A549 (cell line): Measurements from ENCODE around the gene NDUFS4. TPM values are rescaled to one million over a fixed set of nuclear protein-coding genes. Genes with fewer than 3 reads are reported as not detected.

Experiments
- ATAC-seq, 2 experiments: fragments of 200-7000 bp in 1 of 2; fragments of >200 bp in 1 of 2; cut with Nextera tagmentation in 1 of 2; cut with Tn5 transposase in 1 of 2; 3 replicates each; pipeline versions ENCODE4 v1.8.0 to v1.9.1; 2018 to 2020; ENCODE audit warnings: mild to moderate bottlenecking in 1 of 2, moderate library complexity in 1 of 2
- CTCF ChIA-PET: fragments of 300-600 bp; sonication (Branson Sonifier 250); formaldehyde crosslinking; extraction: SDS; loops from one replicate; lab custom pipeline; 2021; ENCODE audit warnings: antibody characterized with exemption, inconsistent platforms; lab: Yijun Ruan, JAX
- POLR2A ChIA-PET: fragments of 350-600 bp; formaldehyde crosslinking; extraction: SDS; loops from one replicate; lab custom pipeline; 2021; ENCODE audit warnings: antibody characterized with exemption, inconsistent platforms; lab: Yijun Ruan, JAX
- DNase-seq, 2 experiments: peaks; one replicate each; pipeline versions ENCODE4 v3.0.0 to v3.0.0-alpha.2; 2011 to 2016; ENCODE audit warnings: low read depth in 1 of 2, low spot score in 1 of 2
- FAIRE-seq: peaks from 2 replicates; lab custom pipeline; 2011; peaks lifted over from hg19 to GRCh38; lab: Jason Lieb, UNC
- H3K27ac ChIP-seq, 2 experiments: fragments of >200 bp; sonication (Bioruptor Twin); formaldehyde crosslinking; 3 replicates each; pipeline ENCODE4 v1.5.1; 2016 to 2017
- H3K4me1 ChIP-seq: fragments of >200 bp; sonication (Bioruptor Twin); formaldehyde crosslinking; 3 replicates; pipeline ENCODE4 v1.6.1; 2016
- H3K4me2 ChIP-seq: fragments of >200 bp; sonication (Bioruptor Twin); formaldehyde crosslinking; 3 replicates; pipeline ENCODE4 v1.6.1; 2016
- H3K4me3 ChIP-seq: fragments of >200 bp; sonication (Bioruptor Twin); formaldehyde crosslinking; 3 replicates; pipeline ENCODE4 v1.5.1; 2016
- H3K9me3 ChIP-seq: fragments of >200 bp; sonication (Bioruptor Twin); formaldehyde crosslinking; 3 replicates; pipeline ENCODE4 v1.6.1; 2016
- ATOH8 ChIP-seq: fragments of 250-450 bp; sonication (Bioruptor Pico); IDR thresholded peaks from 2 replicates; pipeline ENCODE4 v1.5.0; 2020; ENCODE audit warnings: low read depth, mild to moderate bottlenecking, moderate library complexity
- BHLHE40 ChIP-seq: IDR thresholded peaks from 2 replicates; pipeline ENCODE4 v1.6.1; 2012; ENCODE audit warnings: low read depth, low read length, inconsistent platforms
- CBX2 ChIP-seq: fragments of 200-600 bp; sonication (generic); IDR thresholded peaks from 2 replicates; pipeline ENCODE4 v1.6.1; 2016; ENCODE audit warnings: low read depth, mild to moderate bottlenecking, borderline replicate concordance
- CHD4 ChIP-seq: fragments of 200-600 bp; sonication (generic); IDR thresholded peaks from 2 replicates; pipeline ENCODE4 v1.6.1; 2016; ENCODE audit warnings: antibody characterized with exemption, mild to moderate bottlenecking, borderline replicate concordance
- CTCF ChIP-seq: fragments of >200 bp; sonication (Bioruptor Twin); formaldehyde crosslinking; IDR thresholded peaks from 3 replicates; pipeline ENCODE4 v1.5.1; 2016
- E2F6 ChIP-seq: IDR thresholded peaks from 2 replicates; pipeline ENCODE4 v1.6.1; 2012; ENCODE audit warnings: low read depth, borderline replicate concordance
- FOSB ChIP-seq: fragments of 250-450 bp; sonication (Bioruptor Pico); IDR thresholded peaks from 2 replicates; pipeline ENCODE4 v1.5.0; 2020; ENCODE audit warnings: mild to moderate bottlenecking, moderate library complexity
- FOSL2 ChIP-seq, 2 experiments: fragments of 450-650 bp in 1 of 2; fragments of >200 bp in 1 of 2; sonication (Bioruptor Twin) in 1 of 2; formaldehyde crosslinking; IDR thresholded peaks; 2 replicates each; pipeline versions ENCODE4 v1.5.0 to v1.6.1; 2016 to 2020; ENCODE audit warnings: mild to moderate bottlenecking in 1 of 2, moderate library complexity in 1 of 2
- FOXS1 ChIP-seq: fragments of 250-450 bp; sonication (Bioruptor Pico); IDR thresholded peaks from 2 replicates; pipeline ENCODE4 v1.5.0; 2020; ENCODE audit warnings: mild to moderate bottlenecking, moderate library complexity
- HDAC2 ChIP-seq: fragments of 200-600 bp; sonication (generic); IDR thresholded peaks from 2 replicates; pipeline ENCODE4 v1.6.1; 2016
- HES2 ChIP-seq: fragments of >200 bp; sonication (Bioruptor Twin); formaldehyde crosslinking; IDR thresholded peaks from 2 replicates; pipeline ENCODE4 v1.6.1; 2016
- JUN ChIP-seq, 2 experiments: fragments of >200 bp; sonication (Bioruptor Twin); formaldehyde crosslinking; IDR thresholded peaks; 2 replicates in 1 of 2; 3 replicates in 1 of 2; pipeline ENCODE4 v1.6.1; 2016 to 2017
- KDM1A ChIP-seq: fragments of 200-600 bp; sonication (generic); IDR thresholded peaks from 2 replicates; pipeline ENCODE4 v1.6.1; 2016; ENCODE audit warnings: low read depth, mild to moderate bottlenecking
- MAX ChIP-seq: IDR thresholded peaks from 2 replicates; pipeline ENCODE4 v1.6.1; 2012
- MAZ ChIP-seq: fragments of 150-350 bp; IDR thresholded peaks from 2 replicates; pipeline ENCODE4 v1.6.1; 2014; ENCODE audit warnings: antibody characterized with exemption, low read depth, low read length, borderline replicate concordance
- NFE2L2 ChIP-seq: fragments of 150-350 bp; conservative IDR thresholded peaks from 2 replicates; pipeline ENCODE4 v1.6.1; 2014; ENCODE audit warnings: low read length
- NR3C1 ChIP-seq: fragments of >200 bp; sonication (Bioruptor Twin); formaldehyde crosslinking; IDR thresholded peaks from 3 replicates; pipeline ENCODE4 v1.6.1; 2017
- PBX3 ChIP-seq: IDR thresholded peaks from 2 replicates; pipeline ENCODE4 v1.6.1; 2012
- RAD21 ChIP-seq, 2 experiments: fragments of >200 bp in 1 of 2; sonication (Bioruptor Twin) in 1 of 2; formaldehyde crosslinking in 1 of 2; IDR thresholded peaks in 1 of 2; conservative IDR thresholded peaks in 1 of 2; 2 replicates in 1 of 2; 3 replicates in 1 of 2; pipeline ENCODE4 v1.6.1; 2012 to 2018; ENCODE audit warnings: inconsistent platforms in 1 of 2
- RCOR1 ChIP-seq: fragments of 150-350 bp; IDR thresholded peaks from 2 replicates; pipeline ENCODE4 v1.6.1; 2014; ENCODE audit warnings: antibody characterized with exemption, low read length, low read depth
- RFX5 ChIP-seq: fragments of 450-650 bp; IDR thresholded peaks from 2 replicates; pipeline ENCODE4 v1.7.1; 2014; ENCODE audit warnings: antibody characterized with exemption, mild to moderate bottlenecking, moderate library complexity
- SMC3 ChIP-seq: fragments of >200 bp; sonication (Bioruptor Twin); formaldehyde crosslinking; IDR thresholded peaks from 3 replicates; pipeline ENCODE4 v1.6.1; 2018; ENCODE audit warnings: inconsistent platforms
- TFCP2L1 ChIP-seq: fragments of 250-450 bp; sonication (Bioruptor Pico); IDR thresholded peaks from 2 replicates; pipeline ENCODE4 v1.5.0; 2021; ENCODE audit warnings: mild to moderate bottlenecking
- ZC3H11A ChIP-seq: fragments of 450-650 bp; IDR thresholded peaks from 2 replicates; pipeline ENCODE4 v1.6.1; 2014; ENCODE audit warnings: antibody characterized with exemption, mild to moderate bottlenecking
- WGBS: methylation state at CpG from one replicate; pipeline ENCODE4 v1.1.6; 2017; ENCODE audit errors: missing lambda C conversion rate; 5-methylcytosine and 5-hydroxymethylcytosine counted together
- polyA plus RNA-seq, 4 experiments: library from polyadenylated mRNA; depleted of rRNA in 3 of 4; stranded (reverse); fragments of >200 nt; fragmentation: RNase III in 1 of 4; extraction: RNeasy Plus Mini Kit Qiagen cat#74134 plus additional on column Dnase treatment in 1 of 4; gene quantifications; 2 replicates in 3 of 4; 3 replicates in 1 of 4; pipeline ENCODE4 v1.2.3, GENCODE V29; 2011 to 2017

The NDUFS4 gene
- polyA plus RNA-seq, 2 of the 4 experiments (the other 2 are of a cell fraction) = 163 to 260 TPM

GRCh38 chr5:53558966-53559365 is 1.5 kb upstream of the NDUFS4 start:
- no peak for FAIRE-seq
- POLR2A ChIA-PET = no interaction called here
- no peak overlapping the region for H3K27ac ChIP-seq
- no peak for ATAC-seq
- CTCF ChIA-PET = no interaction called here
- H3K9me3 ChIP-seq = peaks cover 7% of the 10 kb centered on the region
- no peak overlapping the region for H3K4me2 ChIP-seq
- H3K4me3 ChIP-seq = no peak overlapping the region
- TF ChIP-seq HDAC2 (0 out of 2 replicates have a peak, but pooled peaks have one; percentile 59), TFCP2L1 (CRISPR knock-in tag) (no peak), KDM1A (0 out of 2 replicates have a peak, but pooled peaks have one; percentile 35)
- peaks cover 7% of the 10 kb centered on the region; the same call in 2 of the 3 replicates for H3K4me1 ChIP-seq
- no peak for DNase-seq

- Histone ChIP-seq H3K4me1 (peaks cover 7% of the 10 kb centered on the region; the same call in 2 of the 3 replicates), H3K27ac (peak overlapping the region; percentile 80 to 90), H3K9me3 (peaks cover 7% of the 10 kb centered on the region), H3K4me3 (peak overlapping the region; percentile 63)
- FAIRE-seq (peak; percentile 84), ATAC-seq (peak in 1 of 2 experiments; percentile 67; a peak in 4 of 6 replicates), DNase-seq (peak in 1 of 2 experiments; percentile 4)
- ChIA-PET POLR2A (no interaction called here), CTCF (interaction anchor here (1.0 kb wide), 1 partner anchor 23 kb away, joined by 3 read pairs; no protein-coding TSS in a partner anchor)
- WGBS = 0% methylated on average over 5 of the region's 5 CpGs
- TF ChIP-seq MAX = no peak
- TF ChIP-seq CHD4 = no peak
- no peak for TF ChIP-seq ATOH8 (CRISPR knock-in tag)
- TF ChIP-seq NR3C1 = no peak
- TF ChIP-seq JUN (IDR thresholded peaks at IDR 0.05) = no peak
- TF ChIP-seq NFE2L2 = no peak
- no peak for TF ChIP-seq SMC3
- TF ChIP-seq, all 56 proteins: peak for 0
- H3K4me2 ChIP-seq = peak overlapping the region; percentile 75
Measured at GRCh38 chr5:53560028-53560427, 411 bp upstream of the NDUFS4 start.

- Histone ChIP-seq H3K4me2 (no peak overlapping the region; the same call in 2 of the 3 replicates), H3K4me3 (no peak overlapping the region), H3K9me3 (no peaks in the 10 kb centered on the region), H3K4me1 (peaks cover 15% of the 10 kb centered on the region; the same call in 2 of the 3 replicates), H3K27ac (no peak overlapping the region)
- FAIRE-seq = no peak
- no peak for TF ChIP-seq FOXS1 (CRISPR knock-in tag)
- no peak for TF ChIP-seq PBX3
- no peak for TF ChIP-seq NR3C1
- no peak for TF ChIP-seq FOSB (CRISPR knock-in tag)
- no peak for TF ChIP-seq HES2
- TF ChIP-seq BHLHE40 = no peak
- no peak for TF ChIP-seq RCOR1
- no peak for DNase-seq
- POLR2A ChIA-PET = no interaction called here
- ATAC-seq = no peak
- CTCF ChIA-PET = no interaction called here
Measured at GRCh38 chr5:53568401-53568800, 8.0 kb downstream of the NDUFS4 start.

- ATAC-seq (no peak), DNase-seq (no peak), FAIRE-seq (no peak)
- no peak overlapping the region for H3K4me3 ChIP-seq
- H3K9me3 ChIP-seq = no peaks in the 10 kb centered on the region
- H3K27ac ChIP-seq = no peak overlapping the region
- CTCF ChIA-PET = no interaction called here
- H3K4me1 ChIP-seq = peaks cover 15% of the 10 kb centered on the region; the same call in 2 of the 3 replicates
- POLR2A ChIA-PET = no interaction called here
- WGBS = 76% methylated on average over 1 of the region's 1 CpG
- TF ChIP-seq RFX5 (no peak), MAZ (no peak), E2F6 (no peak), CBX2 (no peak), FOSL2 (IDR thresholded peaks at IDR 0.05) (no peak), FOSL2 (CRISPR knock-in tag; IDR thresholded peaks at IDR 0.05) (no peak), FOXS1 (CRISPR knock-in tag) (no peak), CTCF (no peak), HDAC2 (no peak), ZC3H11A (no peak), HES2 (no peak), RAD21 (conservative IDR thresholded peaks at IDR 0.05 in 1 of 2, IDR thresholded peaks at IDR 0.05 in 1 of 2) (no peak), RCOR1 (no peak), PBX3 (no peak)
- peak overlapping the region; percentile 48 for H3K4me2 ChIP-seq
Measured at GRCh38 chr5:53568871-53569270, 8.4 kb downstream of the NDUFS4 start.
